C4-2B (cell line): ENCODE measurements around the gene RBM42.

Experiments
- ZFX ChIP-seq: fragments of 450-650 bp; IDR thresholded peaks from 2 replicates; pipeline ENCODE4 v1.6.1; 2017
- TF ChIP-seq, protein P1 (sequence below): fragments of 450-650 bp; conservative IDR thresholded peaks from 2 replicates; pipeline ENCODE4 v1.5.1; 2017; ENCODE audit warnings: mild to moderate bottlenecking

DNA sequence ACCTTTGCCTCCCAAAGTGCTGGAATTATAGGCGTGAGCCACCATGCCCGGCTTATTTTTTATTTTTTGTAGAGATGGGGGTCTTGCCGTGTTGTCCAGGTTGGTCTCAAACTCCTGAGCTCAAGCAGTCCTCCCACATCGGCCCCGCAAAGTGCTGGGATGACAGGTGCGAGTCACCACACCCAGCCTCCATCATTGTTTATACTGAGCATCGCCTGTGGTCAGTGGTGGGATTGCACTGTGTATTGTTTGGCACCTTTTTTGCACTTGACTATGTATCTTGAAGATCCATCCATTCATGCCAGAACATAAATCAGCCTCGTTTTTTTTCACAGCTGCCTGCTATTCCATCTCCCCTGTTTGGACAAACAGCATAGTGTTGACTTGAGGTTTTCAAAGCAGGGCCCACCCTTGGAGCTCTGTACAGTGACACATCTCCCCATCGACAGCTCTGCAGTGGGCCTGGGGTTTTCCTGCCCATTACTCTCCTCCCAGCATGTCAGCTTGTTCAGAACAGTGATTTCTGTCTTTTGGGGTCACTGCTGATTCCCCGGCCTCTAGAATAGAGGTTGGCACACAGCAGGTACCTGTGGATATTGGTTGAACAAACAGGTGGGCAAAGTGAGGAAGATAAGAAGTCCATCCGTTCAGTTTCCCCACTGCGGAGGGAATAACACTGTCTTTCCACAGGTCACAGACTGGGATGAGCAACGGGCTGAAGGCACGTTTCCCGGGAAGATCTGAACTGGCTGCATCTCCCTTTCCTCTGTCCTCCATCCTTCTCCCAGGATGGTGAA is 29.3 kb downstream of the RBM42 start:
- TF ChIP-seq, protein P1, sequence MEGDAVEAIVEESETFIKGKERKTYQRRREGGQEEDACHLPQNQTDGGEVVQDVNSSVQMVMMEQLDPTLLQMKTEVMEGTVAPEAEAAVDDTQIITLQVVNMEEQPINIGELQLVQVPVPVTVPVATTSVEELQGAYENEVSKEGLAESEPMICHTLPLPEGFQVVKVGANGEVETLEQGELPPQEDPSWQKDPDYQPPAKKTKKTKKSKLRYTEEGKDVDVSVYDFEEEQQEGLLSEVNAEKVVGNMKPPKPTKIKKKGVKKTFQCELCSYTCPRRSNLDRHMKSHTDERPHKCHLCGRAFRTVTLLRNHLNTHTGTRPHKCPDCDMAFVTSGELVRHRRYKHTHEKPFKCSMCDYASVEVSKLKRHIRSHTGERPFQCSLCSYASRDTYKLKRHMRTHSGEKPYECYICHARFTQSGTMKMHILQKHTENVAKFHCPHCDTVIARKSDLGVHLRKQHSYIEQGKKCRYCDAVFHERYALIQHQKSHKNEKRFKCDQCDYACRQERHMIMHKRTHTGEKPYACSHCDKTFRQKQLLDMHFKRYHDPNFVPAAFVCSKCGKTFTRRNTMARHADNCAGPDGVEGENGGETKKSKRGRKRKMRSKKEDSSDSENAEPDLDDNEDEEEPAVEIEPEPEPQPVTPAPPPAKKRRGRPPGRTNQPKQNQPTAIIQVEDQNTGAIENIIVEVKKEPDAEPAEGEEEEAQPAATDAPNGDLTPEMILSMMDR, result no peak
- TF ChIP-seq ZFX, result no peak
